GM12801 (cell line): ENCODE measurements around the gene SMARCC1.

ENCODE experiments used
- CTCF ChIP-seq: IDR thresholded peaks from one replicate; pipeline ENCODE4 v1.5.1; 2011; ENCODE audit warnings: control low read depth; ENCODE audit not compliant: insufficient read length; ENCODE audit errors: extremely low read depth

The SMARCC1 gene

GRCh38 chr3:47650294-47650693 is 131.4 kb downstream of the SMARCC1 start:
- TF ChIP-seq CTCF = no peak

GRCh38 chr3:47647550-47647949 is 134.1 kb downstream of the SMARCC1 start:
- TF ChIP-seq CTCF = no peak

GRCh38 chr3:47646362-47646761 is 135.3 kb downstream of the SMARCC1 start:
- no peak for TF ChIP-seq CTCF

- no peak for TF ChIP-seq CTCF
Measured at GRCh38 chr3:47645551-47645950, 136.1 kb downstream of the SMARCC1 start.

- no peak for TF ChIP-seq CTCF
Measured at GRCh38 chr3:47643092-47643491, 138.6 kb downstream of the SMARCC1 start.

GRCh38 chr3:47641739-47642138 is 140.0 kb downstream of the SMARCC1 start:
- no peak for TF ChIP-seq CTCF

- TF ChIP-seq CTCF = no peak
Measured at GRCh38 chr3:47636921-47637320, 144.8 kb downstream of the SMARCC1 start.

GRCh38 chr3:47636225-47636624 is 145.5 kb downstream of the SMARCC1 start:
- no peak for TF ChIP-seq CTCF
